Thyroid gland (tissue), 4 donors: ENCODE data around the gene STXBP3. TPM values are rescaled to one million over a fixed set of nuclear protein-coding genes. Genes with fewer than 3 reads are reported as not detected.

ENCODE experiments used
- DNase-seq, 2 donors: peaks; one replicate each; pipeline ENCODE4 v3.0.0-alpha.2; 2019
- H3K27ac ChIP-seq, 3 donors: fragments of 200-600 bp; sonication (generic); 1 replicate in 2 of 3; 2 replicates in 1 of 3; pipeline ENCODE4 v1.5.1; 2016 to 2019; ENCODE audit warnings: mild to moderate bottlenecking in 1 of 3, moderate library complexity in 1 of 3
- H3K27me3 ChIP-seq: fragments of 200-600 bp; sonication (generic); one replicate; pipeline ENCODE4 v1.5.1; 2019
- H3K36me3 ChIP-seq, 2 donors: fragments of 200-600 bp; sonication (generic); one replicate each; pipeline ENCODE4 v1.5.1; 2016 to 2019
- H3K4me1 ChIP-seq, 2 donors: fragments of 200-600 bp; sonication (generic); one replicate each; pipeline ENCODE4 v1.5.1; 2017 to 2019
- H3K4me3 ChIP-seq, 3 donors: fragments of 200-600 bp; sonication (generic); replicated peaks in 1 of 3; 1 replicate in 2 of 3; 2 replicates in 1 of 3; pipeline ENCODE4 v1.5.1; 2016; ENCODE audit warnings: mild to moderate bottlenecking in 1 of 3
- H3K9me3 ChIP-seq: fragments of 200-600 bp; sonication (generic); one replicate; pipeline ENCODE4 v1.5.1; 2017
- CTCF ChIP-seq, 6 experiments: fragments of 200-600 bp in 3 of 6; fragments of 450-650 bp in 3 of 6; sonication (generic) in 3 of 6; IDR thresholded peaks; one replicate each; pipeline ENCODE4 v1.5.1; 2016 to 2019; ENCODE audit warnings: antibody characterized with exemption in 6 of 6, mild to moderate bottlenecking in 2 of 6, inconsistent platforms in 1 of 6, moderate library complexity in 1 of 6
- POLR2A ChIP-seq, 2 donors: fragments of 450-650 bp; IDR thresholded peaks; one replicate each; pipeline ENCODE4 v1.6.1; 2017; ENCODE audit warnings: antibody characterized with exemption in 2 of 2, mild to moderate bottlenecking in 2 of 2, moderate library complexity in 1 of 2
- WGBS, 2 donors: methylation state at CpG; one replicate each; pipeline ENCODE4 v1.1.5; 2017; 5-methylcytosine and 5-hydroxymethylcytosine counted together
- intact Hi-C: fragments of 100-400 bp; cut with DNase I; formaldehyde crosslinking; loops from one replicate; pipeline ENCODE4 v1.15.1; 2023
- total RNA-seq, 4 donors: library from RNA; depleted of rRNA; stranded (reverse); fragments of >200 nt; gene quantifications; one replicate each; pipeline ENCODE4 v1.2.3, GENCODE V29; 2016

The STXBP3 gene
- total RNA-seq, 4 donors from 2014 or later, result 82.6 to 223 (median 100) TPM

GRCh38 chr1:108814343-108815125, 68.1 kb downstream of the STXBP3 start:
- TF ChIP-seq POLR2A (IDR thresholded peaks at IDR 0.05) (no peak), CTCF (IDR thresholded peaks at IDR 0.05) (no peak)
- Histone ChIP-seq H3K4me1 (peaks cover 0 to 6% of the 10 kb centered on the region in 2 donors), H3K9me3 (no peaks in the 10 kb centered on the region), H3K27ac (no peak overlapping the region), H3K27me3 (no peaks in the 10 kb centered on the region), H3K4me3 (no peak overlapping the region), H3K36me3 (peaks cover 0 to 6% of the 10 kb centered on the region in 2 donors)
- 57 to 58% methylated on average over 4 of the region's 4 CpGs for WGBS, 2 donors
- intact Hi-C loops, result no loop called here
- no peak for DNase-seq

GRCh38 chr1:108815566-108815965, 69.1 kb downstream of the STXBP3 start:
- TF ChIP-seq CTCF (IDR thresholded peaks at IDR 0.05) (no peak), POLR2A (IDR thresholded peaks at IDR 0.05) (no peak)
- Histone ChIP-seq H3K27me3 (no peaks in the 10 kb centered on the region), H3K9me3 (no peaks in the 10 kb centered on the region), H3K36me3 (no peaks in the 10 kb centered on the region), H3K27ac (peak overlapping the region in 2 of 3 donors; percentile 55 to 59), H3K4me1 (peaks cover 0 to 6% of the 10 kb centered on the region in 2 donors), H3K4me3 (no peak overlapping the region)
- DNase-seq, result no peak
- intact Hi-C loops, result no loop called here

GRCh38 chr1:108816049-108816893, 69.8 kb downstream of the STXBP3 start:
- TF ChIP-seq POLR2A (IDR thresholded peaks at IDR 0.05) (no peak), CTCF (IDR thresholded peaks at IDR 0.05) (no peak)

GRCh38 chr1:108817016-108817415, 70.5 kb downstream of the STXBP3 start:
- no peak overlapping the region for H3K4me3 ChIP-seq
- no peaks in the 10 kb centered on the region for H3K36me3 ChIP-seq
- WGBS, 2 donors, result 64 to 71% methylated on average over 8 of the region's 8 CpGs
- no peaks in the 10 kb centered on the region for H3K27me3 ChIP-seq
- H3K9me3 ChIP-seq, result no peaks in the 10 kb centered on the region
- intact Hi-C loops, result no loop called here
- no peak for DNase-seq
- peak overlapping the region; percentile 33 to 59 (median 55) for H3K27ac ChIP-seq
- TF ChIP-seq POLR2A (IDR thresholded peaks at IDR 0.05) (no peak), CTCF (IDR thresholded peaks at IDR 0.05) (no peak)
- peaks cover 0 to 6% of the 10 kb centered on the region in 2 donors for H3K4me1 ChIP-seq

More at GRCh38 chr1:108816049-108816893, 69.8 kb downstream of the STXBP3 start:
- Histone ChIP-seq H3K9me3 (no peaks in the 10 kb centered on the region), H3K27ac (peak overlapping the region; percentile 53 to 59 (median 55)), H3K27me3 (no peaks in the 10 kb centered on the region), H3K4me1 (peaks cover 0 to 6% of the 10 kb centered on the region in 2 donors), H3K36me3 (no peaks in the 10 kb centered on the region), H3K4me3 (peak overlapping the region in 1 of 3 donors; percentile 12)
- WGBS, 2 donors, result 41 to 45% methylated on average over 12 of the region's 12 CpGs
- intact Hi-C loops, result no loop called here
- peak in 1 of 2 donors; percentile 24 for DNase-seq

DNA sequence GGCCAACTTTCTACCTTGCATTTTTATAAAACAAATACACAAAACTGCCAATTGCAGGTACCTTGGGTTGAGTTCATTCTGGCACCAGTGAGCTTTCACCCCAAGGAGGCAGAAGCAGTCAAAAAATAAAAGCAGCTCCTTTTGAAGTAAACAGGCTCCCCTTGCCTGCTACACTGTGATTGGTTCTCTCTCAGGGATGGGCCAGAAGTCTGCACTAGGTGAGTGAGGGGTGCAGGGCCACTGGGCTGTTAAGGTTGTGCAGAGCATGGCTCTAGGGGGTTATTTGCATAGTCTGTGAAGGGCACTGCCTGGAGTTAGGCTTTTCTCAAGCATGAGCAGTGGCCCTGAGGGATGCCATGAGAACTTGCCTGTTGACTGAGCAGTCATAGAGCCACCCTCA, 71.3 kb downstream of the STXBP3 start:
- Histone ChIP-seq H3K27me3 (no peaks in the 10 kb centered on the region), H3K9me3 (no peaks in the 10 kb centered on the region), H3K4me3 (no peak overlapping the region), H3K4me1 (peaks cover 0 to 6% of the 10 kb centered on the region in 2 donors), H3K27ac (no peak overlapping the region), H3K36me3 (no peaks in the 10 kb centered on the region)
- TF ChIP-seq CTCF (IDR thresholded peaks at IDR 0.05), result no peak
- no peak for DNase-seq
- intact Hi-C loops, result no loop called here
